SU-DHL-6 (cell line): ENCODE results near the gene OXNAD1.

Source experiments
- H2AFZ ChIP-seq: fragments of 200-600 bp; sonication (generic); 2 replicates; pipeline ENCODE4 v1.6.1; 2014; ENCODE audit warnings: low read depth, mild to moderate bottlenecking, moderate library complexity, mixed read lengths, antibody characterized with exemption, low read length; ENCODE audit not compliant: severe bottlenecking
- H3F3A ChIP-seq: fragments of 200-600 bp; shearing (Covaris generic); 2 replicates; pipeline ENCODE4 v1.6.0; 2016; ENCODE audit warnings: antibody characterized with exemption, mild to moderate bottlenecking; ENCODE audit not compliant: insufficient read depth
- H3K27ac ChIP-seq: fragments of 200-600 bp; sonication (generic); 2 replicates; pipeline ENCODE4 v1.5.1; 2016; ENCODE audit warnings: low read depth, mild to moderate bottlenecking, low read length, moderate library complexity, mixed read lengths
- H3K27me3 ChIP-seq: fragments of 200-600 bp; sonication (generic), shearing (Covaris generic); 2 replicates; pipeline ENCODE4 v1.6.0; 2014; ENCODE audit warnings: mild to moderate bottlenecking, low read length
- H3K36me3 ChIP-seq: fragments of 200-600 bp; sonication (generic); 2 replicates; pipeline ENCODE4 v1.6.1; 2014; ENCODE audit warnings: mild to moderate bottlenecking, low read length, mixed read lengths
- H3K4me2 ChIP-seq: fragments of 300-600, 200-600 bp; shearing (Covaris generic), sonication (generic); 2 replicates; pipeline ENCODE4 v1.6.0; 2014; ENCODE audit warnings: low read length, low read depth, mild to moderate bottlenecking; ENCODE audit not compliant: poor library complexity, severe bottlenecking
- H3K4me3 ChIP-seq: fragments of 200-600 bp; sonication (generic); 2 replicates; pipeline ENCODE4 v1.5.1; 2014; ENCODE audit warnings: antibody characterized with exemption, low read length, mild to moderate bottlenecking, mixed read lengths; ENCODE audit not compliant: insufficient read depth, poor library complexity, severe bottlenecking
- H3K79me2 ChIP-seq: fragments of 200-600 bp; sonication (generic); 2 replicates; pipeline ENCODE4 v1.6.1; 2014; ENCODE audit warnings: mild to moderate bottlenecking, low read length, moderate library complexity; ENCODE audit not compliant: insufficient read depth
- H3K9ac ChIP-seq: fragments of 200-600 bp; sonication (generic); 2 replicates; pipeline ENCODE4 v1.7.0; 2014; ENCODE audit warnings: mild to moderate bottlenecking, low read length
- H3K9me2 ChIP-seq: fragments of 200-600 bp; sonication (generic); replicated peaks from 2 replicates; pipeline ENCODE4 v1.6.1; 2014; ENCODE audit warnings: low read length; ENCODE audit not compliant: insufficient read depth
- H3K9me3 ChIP-seq: fragments of 200-600 bp; sonication (generic); 2 replicates; pipeline ENCODE4 v1.6.1; 2014; ENCODE audit warnings: low read length, mixed read lengths; ENCODE audit not compliant: insufficient read depth
- H4K20me1 ChIP-seq: fragments of 200-600 bp; sonication (generic); 2 replicates; pipeline ENCODE4 v1.6.1; 2014; ENCODE audit warnings: low read depth, mild to moderate bottlenecking, antibody characterized with exemption, low read length, moderate library complexity, mixed read lengths
- EZH2phosphoT487 ChIP-seq: fragments of 200-600 bp; sonication (generic), shearing (Covaris generic); conservative IDR thresholded peaks from 2 replicates; pipeline ENCODE4 v1.6.1; 2018; ENCODE audit warnings: mild to moderate bottlenecking, antibody characterized with exemption, low read length, moderate library complexity, mixed read lengths
- TF ChIP-seq, protein P1 (sequence below): fragments of 200-600 bp; sonication (generic); IDR thresholded peaks from one replicate; pipeline ENCODE4 v1.5.1; 2017; ENCODE audit warnings: antibody characterized with exemption, mild to moderate bottlenecking, low read length, moderate library complexity; ENCODE audit not compliant: insufficient read depth, poor library complexity, severe bottlenecking

Gene OXNAD1

GRCh38 chr3:16354291-16354690, 89.3 kb downstream of the OXNAD1 start:
- H3K4me3 ChIP-seq: no peak overlapping the region
- H3K27ac ChIP-seq: no peak overlapping the region
- no peak overlapping the region for H3K9ac ChIP-seq
- no peak overlapping the region for H3K4me2 ChIP-seq
- no peaks in the 10 kb centered on the region for H3K27me3 ChIP-seq
- no peak for TF ChIP-seq EZH2phosphoT487
- TF ChIP-seq, protein P1, sequence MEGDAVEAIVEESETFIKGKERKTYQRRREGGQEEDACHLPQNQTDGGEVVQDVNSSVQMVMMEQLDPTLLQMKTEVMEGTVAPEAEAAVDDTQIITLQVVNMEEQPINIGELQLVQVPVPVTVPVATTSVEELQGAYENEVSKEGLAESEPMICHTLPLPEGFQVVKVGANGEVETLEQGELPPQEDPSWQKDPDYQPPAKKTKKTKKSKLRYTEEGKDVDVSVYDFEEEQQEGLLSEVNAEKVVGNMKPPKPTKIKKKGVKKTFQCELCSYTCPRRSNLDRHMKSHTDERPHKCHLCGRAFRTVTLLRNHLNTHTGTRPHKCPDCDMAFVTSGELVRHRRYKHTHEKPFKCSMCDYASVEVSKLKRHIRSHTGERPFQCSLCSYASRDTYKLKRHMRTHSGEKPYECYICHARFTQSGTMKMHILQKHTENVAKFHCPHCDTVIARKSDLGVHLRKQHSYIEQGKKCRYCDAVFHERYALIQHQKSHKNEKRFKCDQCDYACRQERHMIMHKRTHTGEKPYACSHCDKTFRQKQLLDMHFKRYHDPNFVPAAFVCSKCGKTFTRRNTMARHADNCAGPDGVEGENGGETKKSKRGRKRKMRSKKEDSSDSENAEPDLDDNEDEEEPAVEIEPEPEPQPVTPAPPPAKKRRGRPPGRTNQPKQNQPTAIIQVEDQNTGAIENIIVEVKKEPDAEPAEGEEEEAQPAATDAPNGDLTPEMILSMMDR: no peak
- H3F3A ChIP-seq: no peaks in the 10 kb centered on the region
- no peaks in the 10 kb centered on the region for H3K9me3 ChIP-seq
- H3K9me2 ChIP-seq: no peaks in the 10 kb centered on the region
- peaks cover 54% of the 10 kb centered on the region for H3K36me3 ChIP-seq
- no peak overlapping the region for H2AFZ ChIP-seq
- H4K20me1 ChIP-seq: no peaks in the 10 kb centered on the region
- H3K79me2 ChIP-seq: peaks cover 43% of the 10 kb centered on the region; the same call in 1 of the 2 replicates
